K562 (cell line): ENCODE measurements around the gene DUSP9. TPM values are rescaled to one million over a fixed set of nuclear protein-coding genes. Genes with fewer than 3 reads are reported as not detected.

ENCODE experiments used
- BHLHE40 ChIP-seq: IDR thresholded peaks from 2 replicates; pipeline ENCODE4 v1.6.1; 2011; ENCODE audit warnings: low read length, improper control_type of control experiment
- CCNT2 ChIP-seq: IDR thresholded peaks from 2 replicates; pipeline ENCODE4 v1.6.1; 2011; ENCODE audit warnings: borderline replicate concordance, low read depth, mild to moderate bottlenecking, moderate library complexity, mixed read lengths, low read length; ENCODE audit not compliant: insufficient read length; ENCODE audit errors: extremely low read depth
- FOXA1 ChIP-seq: fragments of 450-650 bp; IDR thresholded peaks from 2 replicates; pipeline ENCODE4 v1.6.1; 2016; ENCODE audit warnings: mild to moderate bottlenecking, borderline replicate concordance
- GTF2A2 ChIP-seq: IDR thresholded peaks from 2 replicates; pipeline ENCODE4 v1.6.1; 2016; ENCODE audit warnings: mild to moderate bottlenecking, missing genetic modification characterization, missing compliant biosample characterization
- IFI16 ChIP-seq: fragments of 250-450 bp; sonication (Bioruptor Pico); IDR thresholded peaks from 2 replicates; pipeline ENCODE4 v2.1.2; 2022; ENCODE audit warnings: mild to moderate bottlenecking, inconsistent platforms
- NR3C1 ChIP-seq: sonication (generic); formaldehyde crosslinking; IDR thresholded peaks from 2 replicates; pipeline ENCODE4 v1.8.1; 2022; ENCODE audit warnings: missing genetic modification reagents
- POLR2A ChIP-seq: fragments of 450-650 bp; conservative IDR thresholded peaks from 2 replicates; pipeline ENCODE4 v1.6.1; 2016
- PRPF4 ChIP-seq: fragments of 200-400 bp; formaldehyde crosslinking; IDR thresholded peaks from one replicate; pipeline ENCODE4 v1.6.1; 2017; ENCODE audit warnings: low read length, low read depth, mild to moderate bottlenecking; ENCODE audit not compliant: insufficient read depth, poor library complexity, severe bottlenecking
- SIN3A ChIP-seq, 2 experiments: fragments of 150-350 bp in 1 of 2; IDR thresholded peaks; 2 replicates each; pipeline ENCODE4 v1.6.1; 2011 to 2016; ENCODE audit warnings: borderline replicate concordance in 2 of 2, low read depth in 2 of 2, low read length in 2 of 2, mild to moderate bottlenecking in 2 of 2, moderate library complexity in 2 of 2; ENCODE audit not compliant: control insufficient read depth in 1 of 2
- SMC3 ChIP-seq: conservative IDR thresholded peaks from 2 replicates; pipeline ENCODE4 v1.6.1; 2011; ENCODE audit warnings: low read depth, low read length, improper control_type of control experiment; ENCODE audit not compliant: insufficient read depth
- SREBF1 ChIP-seq: fragments of 150-350 bp; IDR thresholded peaks from 2 replicates; pipeline ENCODE4 v1.6.1; 2014; ENCODE audit warnings: antibody characterized with exemption, low read depth, low read length, borderline replicate concordance
- SUPT5H ChIP-seq: fragments of 450-650 bp; IDR thresholded peaks from 2 replicates; pipeline ENCODE4 v1.6.1; 2016
- TEAD4 ChIP-seq, 2 experiments: sonication (generic) in 1 of 2; formaldehyde crosslinking in 1 of 2; IDR thresholded peaks; 2 replicates each; pipeline versions ENCODE4 v1.6.1 to v1.8.0; 2012 to 2022; ENCODE audit warnings: borderline replicate concordance in 1 of 2, inconsistent platforms in 1 of 2, low read length in 1 of 2, mild to moderate bottlenecking in 1 of 2, missing genetic modification reagents in 1 of 2
- XRCC4 ChIP-seq: IDR thresholded peaks from one replicate; pipeline ENCODE4 v1.6.1; 2011; ENCODE audit not compliant: insufficient read depth, insufficient read length; ENCODE audit errors: extremely low read depth
- ZZZ3 ChIP-seq: fragments of 450-650 bp; IDR thresholded peaks from 2 replicates; pipeline ENCODE4 v1.6.1; 2016; ENCODE audit warnings: antibody characterized with exemption, mild to moderate bottlenecking, moderate library complexity
- polyA plus RNA-seq, 8 experiments: library from polyadenylated mRNA; depleted of rRNA in 4 of 8; stranded (reverse) in 5 of 8; unstranded in 3 of 8; fragments of >200 nt; fragmentation: Nextera tagmentation in 2 of 8; fragmentation: Illumina TruSeq in 1 of 8; extraction: Ambion mirVana in 2 of 8; extraction: Trizol in 1 of 8; gene quantifications; 2 replicates each; pipeline versions ENCODE4 v1.2.1 to v1.2.3, GENCODE V29; 2011 to 2014; ENCODE audit warnings: inconsistent platforms in 1 of 8, missing spikeins in 1 of 8
- total RNA-seq, 7 experiments: library from RNA; depleted of rRNA in 6 of 7; stranded (reverse); fragments of >200 nt in 6 of 7; fragmentation: Illumina TruSeq in 2 of 7; extraction: Trizol in 2 of 7; gene quantifications; 2 replicates each; pipeline versions ENCODE4 v1.2.1 to v1.2.3, GENCODE V29; 2011 to 2021; ENCODE audit warnings: low replicate concordance in 1 of 7
- TF ChIP-seq, protein P1 (sequence below): sonication (generic); formaldehyde crosslinking; IDR thresholded peaks from 2 replicates; pipeline ENCODE4 v1.8.0; 2023; ENCODE audit warnings: mild to moderate bottlenecking, missing genetic modification reagents
- TF ChIP-seq, protein P2 (sequence below), 2 experiments: fragments of 450-650 bp in 1 of 2; sonication (generic) in 1 of 2; formaldehyde crosslinking; conservative IDR thresholded peaks; 2 replicates each; pipeline versions ENCODE4 v1.4.0 to v1.8.1; 2020 to 2022; ENCODE audit warnings: mild to moderate bottlenecking in 1 of 2, missing genetic modification reagents in 1 of 2

Gene DUSP9
- total and polyA plus RNA-seq, 9 of the 15 experiments (the other 6 are each of a cell fraction or from before 2014, with no cell fraction given): 0.11 to 14.1 (median 5.5) TPM

DNA sequence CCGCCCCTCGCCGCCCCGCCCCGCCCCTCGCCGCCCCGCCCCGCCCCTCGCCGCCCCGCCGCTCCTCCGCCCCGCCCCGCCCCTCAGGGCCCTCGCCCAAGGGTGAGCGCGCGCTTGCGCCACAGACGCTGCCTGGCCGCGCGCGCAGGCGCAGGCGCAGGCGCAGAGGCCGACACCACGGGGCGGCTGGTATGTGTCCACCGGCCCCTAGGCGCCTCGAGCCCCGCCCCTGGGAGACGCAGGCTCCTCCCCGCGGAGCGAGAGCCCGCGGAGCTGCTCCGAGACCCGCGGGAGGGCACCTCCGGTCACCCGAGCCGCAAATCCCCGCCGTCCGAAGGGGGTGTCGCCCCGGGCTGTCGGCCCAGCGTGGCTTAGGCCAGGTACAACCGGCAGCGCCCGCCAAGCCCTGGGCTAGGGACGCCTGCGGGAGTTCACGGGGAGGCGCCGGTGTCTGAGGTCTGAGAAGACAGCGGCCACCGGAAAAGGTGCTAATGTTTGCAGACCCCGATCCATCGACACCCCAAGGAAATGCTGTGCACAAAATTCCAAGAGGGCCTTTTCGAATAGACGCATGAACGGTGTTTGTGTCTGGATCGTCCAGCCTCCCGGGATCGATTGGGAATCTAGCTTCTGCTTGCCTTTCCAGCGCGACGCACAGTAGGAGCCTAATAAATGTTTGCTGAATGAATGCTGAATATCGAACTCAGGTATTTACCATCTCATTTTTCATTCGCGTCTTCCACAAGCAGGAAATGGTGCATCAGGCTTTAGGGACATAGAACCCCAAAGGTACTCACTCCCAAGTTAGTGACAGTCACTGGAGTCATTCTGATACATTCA, 47.6 kb upstream of the DUSP9 start (continued):
- TF ChIP-seq, protein P1, sequence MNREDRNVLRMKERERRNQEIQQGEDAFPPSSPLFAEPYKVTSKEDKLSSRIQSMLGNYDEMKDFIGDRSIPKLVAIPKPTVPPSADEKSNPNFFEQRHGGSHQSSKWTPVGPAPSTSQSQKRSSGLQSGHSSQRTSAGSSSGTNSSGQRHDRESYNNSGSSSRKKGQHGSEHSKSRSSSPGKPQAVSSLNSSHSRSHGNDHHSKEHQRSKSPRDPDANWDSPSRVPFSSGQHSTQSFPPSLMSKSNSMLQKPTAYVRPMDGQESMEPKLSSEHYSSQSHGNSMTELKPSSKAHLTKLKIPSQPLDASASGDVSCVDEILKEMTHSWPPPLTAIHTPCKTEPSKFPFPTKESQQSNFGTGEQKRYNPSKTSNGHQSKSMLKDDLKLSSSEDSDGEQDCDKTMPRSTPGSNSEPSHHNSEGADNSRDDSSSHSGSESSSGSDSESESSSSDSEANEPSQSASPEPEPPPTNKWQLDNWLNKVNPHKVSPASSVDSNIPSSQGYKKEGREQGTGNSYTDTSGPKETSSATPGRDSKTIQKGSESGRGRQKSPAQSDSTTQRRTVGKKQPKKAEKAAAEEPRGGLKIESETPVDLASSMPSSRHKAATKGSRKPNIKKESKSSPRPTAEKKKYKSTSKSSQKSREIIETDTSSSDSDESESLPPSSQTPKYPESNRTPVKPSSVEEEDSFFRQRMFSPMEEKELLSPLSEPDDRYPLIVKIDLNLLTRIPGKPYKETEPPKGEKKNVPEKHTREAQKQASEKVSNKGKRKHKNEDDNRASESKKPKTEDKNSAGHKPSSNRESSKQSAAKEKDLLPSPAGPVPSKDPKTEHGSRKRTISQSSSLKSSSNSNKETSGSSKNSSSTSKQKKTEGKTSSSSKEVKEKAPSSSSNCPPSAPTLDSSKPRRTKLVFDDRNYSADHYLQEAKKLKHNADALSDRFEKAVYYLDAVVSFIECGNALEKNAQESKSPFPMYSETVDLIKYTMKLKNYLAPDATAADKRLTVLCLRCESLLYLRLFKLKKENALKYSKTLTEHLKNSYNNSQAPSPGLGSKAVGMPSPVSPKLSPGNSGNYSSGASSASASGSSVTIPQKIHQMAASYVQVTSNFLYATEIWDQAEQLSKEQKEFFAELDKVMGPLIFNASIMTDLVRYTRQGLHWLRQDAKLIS (CRISPR knock-in tag): no peak
- TF ChIP-seq SREBF1 (no peak), CCNT2 (peak; percentile 64), SUPT5H (peak; percentile 51), POLR2A (peak; percentile 60; the same call in 1 of the 2 replicates), TEAD4 (IDR thresholded peaks at IDR 0.05; ENCODE audit: low read length) (0 out of 2 replicates have a peak, but pooled peaks have one; percentile 21), TEAD4 (CRISPR knock-in tag; IDR thresholded peaks at IDR 0.05; ENCODE audit: borderline replicate concordance) (no peak), SMC3 (no peak), BHLHE40 (0 out of 2 replicates have a peak, but pooled peaks have one; percentile 9), IFI16 (no peak), GTF2A2 (no peak), PRPF4 (no peak), SIN3A (IDR thresholded peaks at IDR 0.05; ENCODE audit: borderline replicate concordance in 2 of 2, control insufficient read depth in 1 of 2, low read depth in 2 of 2, low read length in 2 of 2) (peak in 1 of 2 experiments; percentile 8; a peak in 1 of 4 replicates), NR3C1 (CRISPR knock-in tag) (no peak), ZZZ3 (no peak), FOXA1 (no peak), XRCC4 (no peak)
- TF ChIP-seq, protein P2, sequence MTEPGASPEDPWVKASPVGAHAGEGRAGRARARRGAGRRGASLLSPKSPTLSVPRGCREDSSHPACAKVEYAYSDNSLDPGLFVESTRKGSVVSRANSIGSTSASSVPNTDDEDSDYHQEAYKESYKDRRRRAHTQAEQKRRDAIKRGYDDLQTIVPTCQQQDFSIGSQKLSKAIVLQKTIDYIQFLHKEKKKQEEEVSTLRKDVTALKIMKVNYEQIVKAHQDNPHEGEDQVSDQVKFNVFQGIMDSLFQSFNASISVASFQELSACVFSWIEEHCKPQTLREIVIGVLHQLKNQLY (CRISPR knock-in tag; conservative IDR thresholded peaks at IDR 0.05): no peak
